ENCODE results near the gene TMED8. TPM values are rescaled to one million over a fixed set of nuclear protein-coding genes. Genes with fewer than 3 reads are reported as not detected.
A peak's percentile ranks its signal among the peaks of the same experiment; 100 is the strongest.

Gene TMED8
- total RNA-seq, result 10.0 and 10.9 TPM in 2 replicates
- long read RNA-seq, partial matches to known transcripts, result 1 of 11 reads
- long read RNA-seq, other reads (novel, unspliced or antisense), result 10 of 11 reads

GRCh38 chr14:77376771-77377501, at the start of gene TMED8, which contains the start of gene SAMD15:
TMED8 (minus strand) TSS chr14:77377094; CDS start chr14:77377053, 41 bp downstream.
SAMD15 (plus strand) TSS chr14:77377379; CDS start chr14:77377419, 40 bp downstream.
- Mint-ChIP-seq H3K9me3 (ENCODE audit: unreplicated experiment) (no peaks in the 10 kb centered on the region), H3K4me1 (ENCODE audit: unreplicated experiment) (peaks cover 32% of the 10 kb centered on the region), H3K4me3 (ENCODE audit: unreplicated experiment) (peak within 1 kb of the TSS; percentile 87), H3K36me3 (ENCODE audit: unreplicated experiment) (peaks cover 7% of the 10 kb centered on the region), H3K27ac (ENCODE audit: unreplicated experiment) (peak within 1 kb of the TSS; percentile 87), H3K27me3 (ENCODE audit: unreplicated experiment) (no peaks in the 10 kb centered on the region)
- peak; percentile 93 for DNase-seq (ENCODE audit: extremely low spot score, unreplicated experiment)
- TF ChIP-seq CTCF (IDR thresholded peaks at IDR 0.05), result peak; percentile 31

- Mint-ChIP-seq H3K27ac (ENCODE audit: unreplicated experiment) (no peak overlapping the region), H3K36me3 (ENCODE audit: unreplicated experiment) (peaks cover 75% of the 10 kb centered on the region), H3K9me3 (ENCODE audit: unreplicated experiment) (no peaks in the 10 kb centered on the region), H3K4me1 (ENCODE audit: unreplicated experiment) (peaks cover 4% of the 10 kb centered on the region), H3K4me3 (ENCODE audit: unreplicated experiment) (no peak overlapping the region), H3K27me3 (ENCODE audit: unreplicated experiment) (no peaks in the 10 kb centered on the region)
- no peak for TF ChIP-seq CTCF (IDR thresholded peaks at IDR 0.05)
- no peak for DNase-seq (ENCODE audit: extremely low spot score, unreplicated experiment)
Observed at GRCh38 chr14:77426396-77426795, 49.5 kb upstream of the TMED8 start.

- no peak for DNase-seq (ENCODE audit: extremely low spot score, unreplicated experiment)
- Mint-ChIP-seq H3K36me3 (ENCODE audit: unreplicated experiment) (peaks cover 73% of the 10 kb centered on the region), H3K27ac (ENCODE audit: unreplicated experiment) (no peak overlapping the region), H3K27me3 (ENCODE audit: unreplicated experiment) (no peaks in the 10 kb centered on the region), H3K4me1 (ENCODE audit: unreplicated experiment) (peaks cover 6% of the 10 kb centered on the region), H3K4me3 (ENCODE audit: unreplicated experiment) (no peak overlapping the region), H3K9me3 (ENCODE audit: unreplicated experiment) (peaks cover 4% of the 10 kb centered on the region)
- TF ChIP-seq CTCF (IDR thresholded peaks at IDR 0.05), result no peak
Observed at GRCh38 chr14:77424862-77425261, 48.0 kb upstream of the TMED8 start.

DNA sequence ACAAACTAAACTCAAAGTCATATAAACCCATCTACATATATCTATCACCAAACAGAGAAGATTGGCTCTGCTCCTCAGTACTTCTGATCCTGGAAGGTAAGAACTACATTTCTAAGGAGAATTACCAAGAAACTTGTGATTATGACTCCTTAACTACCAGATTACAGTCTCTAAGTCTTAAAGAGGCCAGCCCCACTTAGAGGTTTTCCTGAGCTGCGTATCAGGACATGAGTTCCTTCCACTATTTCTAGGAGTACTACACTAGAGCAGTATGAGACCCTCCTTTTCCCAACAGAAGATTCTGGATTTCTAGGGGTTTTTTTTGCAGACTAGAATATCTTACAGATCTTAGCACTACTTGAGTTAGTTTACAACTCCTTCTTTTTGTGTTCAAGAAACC, 46.5 kb upstream of the TMED8 start, which contains the start of gene NOXRED1:
Gene NOXRED1 (minus strand): TSS at position 101 of the 400 bp plus-strand sequence. CDS start 634 bp downstream, outside the sequence.
- Mint-ChIP-seq H3K4me1 (ENCODE audit: unreplicated experiment) (peaks cover 6% of the 10 kb centered on the region), H3K27ac (ENCODE audit: unreplicated experiment) (no peak within 1 kb of the TSS), H3K27me3 (ENCODE audit: unreplicated experiment) (no peaks in the 10 kb centered on the region), H3K36me3 (ENCODE audit: unreplicated experiment) (peaks cover 63% of the 10 kb centered on the region), H3K9me3 (ENCODE audit: unreplicated experiment) (peaks cover 7% of the 10 kb centered on the region), H3K4me3 (ENCODE audit: unreplicated experiment) (no peak within 1 kb of the TSS)
- TF ChIP-seq CTCF (IDR thresholded peaks at IDR 0.05), result no peak
- DNase-seq (ENCODE audit: extremely low spot score, unreplicated experiment), result no peak

DNA sequence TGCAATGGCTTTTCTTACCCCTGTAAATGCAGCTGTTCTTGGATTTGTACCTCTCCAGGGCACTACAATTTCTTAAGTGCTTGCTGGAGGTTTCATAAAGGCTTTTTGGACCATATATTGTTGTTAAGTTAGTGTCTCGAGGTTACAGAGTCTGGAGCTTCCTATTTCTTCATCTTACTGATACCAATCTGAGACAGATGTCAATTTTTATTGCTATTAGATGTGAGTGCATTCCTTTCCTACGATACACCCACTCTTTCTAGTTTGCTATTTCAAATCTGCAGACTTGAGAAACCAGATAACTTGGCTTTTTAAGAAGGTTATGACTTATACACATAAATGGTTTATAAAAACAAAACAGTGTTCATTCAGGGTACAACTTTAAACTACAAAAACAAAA, 44.3 kb upstream of the TMED8 start:
- H3K36me3 Mint-ChIP-seq (ENCODE audit: unreplicated experiment), result peaks cover 43% of the 10 kb centered on the region
- DNase-seq (ENCODE audit: extremely low spot score, unreplicated experiment), result no peak
- peaks cover 13% of the 10 kb centered on the region for H3K9me3 Mint-ChIP-seq (ENCODE audit: unreplicated experiment)
- no peak overlapping the region for H3K27ac Mint-ChIP-seq (ENCODE audit: unreplicated experiment)
- TF ChIP-seq CTCF (IDR thresholded peaks at IDR 0.05), result no peak
- H3K4me3 Mint-ChIP-seq (ENCODE audit: unreplicated experiment), result no peak overlapping the region
- no peaks in the 10 kb centered on the region for H3K27me3 Mint-ChIP-seq (ENCODE audit: unreplicated experiment)
- peaks cover 6% of the 10 kb centered on the region for H3K4me1 Mint-ChIP-seq (ENCODE audit: unreplicated experiment)

Measured in osteocyte (in vitro differentiated cells).